ENCODE results near the gene CRB3.
A peak's percentile ranks its signal among the peaks of the same experiment; 100 is the strongest.

The CRB3 gene

GRCh38 chr19:6453951-6454565, 10.0 kb upstream of the CRB3 start:
- no peak overlapping the region for H3K23ac ChIP-seq (ENCODE audit: low read length)
- no peak for DNase-seq
- WGBS (ENCODE audit: extremely low coverage, insufficient coverage, low lambda C conversion rate): no CpG with 5 or more reads among the region's 11 CpGs

GRCh38 chr19:6455924-6456323, 8.1 kb upstream of the CRB3 start:
- H2BK5ac ChIP-seq (ENCODE audit: low read length): no peak overlapping the region
- H3K36me3 ChIP-seq (ENCODE audit: control insufficient read depth, insufficient read depth, low read length): no peaks in the 10 kb centered on the region
- no peak overlapping the region for H3K18ac ChIP-seq (ENCODE audit: low read length)
- H2AK5ac ChIP-seq (ENCODE audit: low read length): no peak overlapping the region
- H3K9ac ChIP-seq (ENCODE audit: low read length): no peak overlapping the region
- no peak overlapping the region for H2BK120ac ChIP-seq (ENCODE audit: low read depth, low read length)
- no peaks in the 10 kb centered on the region for H3K79me1 ChIP-seq (ENCODE audit: low read length)
- no peak overlapping the region for H3K56ac ChIP-seq (ENCODE audit: low read length)
- no peak overlapping the region for H4K8ac ChIP-seq (ENCODE audit: low read depth, low read length)
- no peak overlapping the region for H3K27ac ChIP-seq (ENCODE audit: low read depth, low read length)
- no peak overlapping the region for H2BK15ac ChIP-seq (replicated peaks; ENCODE audit: low read depth)
- H3K4me1 ChIP-seq (ENCODE audit: control insufficient read depth, low read depth, low read length): no peaks in the 10 kb centered on the region
- no peak overlapping the region for H3K4ac ChIP-seq (ENCODE audit: low read depth, low read length)
- DNase-seq: no peak
- H3K23ac ChIP-seq (ENCODE audit: low read length): no peak overlapping the region
- H3K4me2 ChIP-seq (ENCODE audit: low read length): no peak overlapping the region
- no peak overlapping the region for H3K4me3 ChIP-seq (ENCODE audit: low read length)
- no peak overlapping the region for H4K5ac ChIP-seq (ENCODE audit: low read length)
- H3K27me3 ChIP-seq (ENCODE audit: insufficient read depth, low read length, poor library complexity): no peaks in the 10 kb centered on the region
- no CpG with 5 or more reads among the region's 15 CpGs for WGBS (ENCODE audit: extremely low coverage, insufficient coverage, low lambda C conversion rate)
- H3K79me2 ChIP-seq (ENCODE audit: control insufficient read depth, insufficient read depth, low read length): no peaks in the 10 kb centered on the region

More at GRCh38 chr19:6453951-6454565, 10.0 kb upstream of the CRB3 start:
- H3K4me1 ChIP-seq (ENCODE audit: control insufficient read depth, low read depth, low read length): no peaks in the 10 kb centered on the region
- no peak overlapping the region for H3K4me3 ChIP-seq (ENCODE audit: low read length)
- H3K56ac ChIP-seq (ENCODE audit: low read length): no peak overlapping the region
- no peaks in the 10 kb centered on the region for H3K36me3 ChIP-seq (ENCODE audit: control insufficient read depth, insufficient read depth, low read length)
- no peaks in the 10 kb centered on the region for H3K79me2 ChIP-seq (ENCODE audit: control insufficient read depth, insufficient read depth, low read length)
- H4K8ac ChIP-seq (ENCODE audit: low read depth, low read length): no peak overlapping the region
- no peak overlapping the region for H3K9ac ChIP-seq (ENCODE audit: low read length)
- H4K5ac ChIP-seq (ENCODE audit: low read length): no peak overlapping the region
- no peak overlapping the region for H2BK5ac ChIP-seq (ENCODE audit: low read length)
- no peak overlapping the region for H3K18ac ChIP-seq (ENCODE audit: low read length)
- H3K27ac ChIP-seq (ENCODE audit: low read depth, low read length): no peak overlapping the region
- H3K79me1 ChIP-seq (ENCODE audit: low read length): no peaks in the 10 kb centered on the region
- no peaks in the 10 kb centered on the region for H3K27me3 ChIP-seq (ENCODE audit: insufficient read depth, low read length, poor library complexity)
- H3K4me2 ChIP-seq (ENCODE audit: low read length): no peak overlapping the region
- no peak overlapping the region for H3K4ac ChIP-seq (ENCODE audit: low read depth, low read length)
- no peak overlapping the region for H2BK120ac ChIP-seq (ENCODE audit: low read depth, low read length)
- H2AK5ac ChIP-seq (ENCODE audit: low read length): no peak overlapping the region
- no peak overlapping the region for H2BK15ac ChIP-seq (replicated peaks; ENCODE audit: low read depth)

- no peak for DNase-seq
- WGBS (ENCODE audit: extremely low coverage, insufficient coverage, low lambda C conversion rate): no CpG with 5 or more reads among the region's 17 CpGs
- no peak overlapping the region for H3K27ac ChIP-seq (ENCODE audit: low read depth, low read length)
Observed at GRCh38 chr19:6457958-6458694, 5.9 kb upstream of the CRB3 start.

DNA sequence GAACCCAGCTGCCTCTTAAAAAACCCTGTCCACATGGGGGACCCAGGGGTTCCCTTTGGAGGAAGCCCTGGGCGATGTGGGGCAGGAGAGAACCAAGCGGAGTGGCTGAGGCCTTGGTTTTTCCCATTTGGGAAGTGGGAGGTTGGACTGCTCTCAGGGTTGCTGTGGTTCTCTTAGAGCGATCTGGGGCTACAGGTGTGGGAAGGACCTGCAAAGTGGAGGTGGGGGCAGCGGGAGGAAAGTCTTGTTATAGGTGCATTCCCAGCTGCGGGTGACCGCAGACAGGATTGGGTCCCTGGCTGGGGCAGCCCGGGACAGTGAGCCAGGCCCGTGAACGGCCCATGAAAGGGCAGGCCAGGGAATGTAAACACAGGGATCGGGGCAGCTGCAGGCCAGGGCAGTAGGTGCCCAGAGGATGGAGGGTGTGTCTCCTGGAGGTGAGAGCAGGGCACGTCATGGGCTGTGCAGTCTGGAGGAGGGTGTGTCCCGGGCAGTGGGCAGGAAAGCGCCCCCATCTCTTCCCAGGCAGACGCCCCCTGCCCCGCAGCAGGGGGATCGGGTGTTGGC, 5.3 kb upstream of the CRB3 start:
- Histone ChIP-seq H3K79me1 (ENCODE audit: low read length) (no peaks in the 10 kb centered on the region), H3K23ac (ENCODE audit: low read length) (peak overlapping the region; percentile 48), H3K4me2 (ENCODE audit: low read length) (peak overlapping the region; percentile 83), H2BK15ac (replicated peaks; ENCODE audit: low read depth) (no peak overlapping the region), H4K5ac (ENCODE audit: low read length) (no peak overlapping the region), H2BK5ac (ENCODE audit: low read length) (no peak overlapping the region), H3K36me3 (ENCODE audit: control insufficient read depth, insufficient read depth, low read length) (no peaks in the 10 kb centered on the region), H3K4ac (ENCODE audit: low read depth, low read length) (no peak overlapping the region), H3K9ac (ENCODE audit: low read length) (peak overlapping the region; percentile 68), H3K4me3 (ENCODE audit: low read length) (peak overlapping the region; percentile 40), H3K4me1 (ENCODE audit: control insufficient read depth, low read depth, low read length) (no peaks in the 10 kb centered on the region), H3K56ac (ENCODE audit: low read length) (peak overlapping the region; percentile 87), H3K79me2 (ENCODE audit: control insufficient read depth, insufficient read depth, low read length) (no peaks in the 10 kb centered on the region), H3K27ac (ENCODE audit: low read depth, low read length) (no peak overlapping the region), H2AK5ac (ENCODE audit: low read length) (no peak overlapping the region), H2BK120ac (ENCODE audit: low read depth, low read length) (no peak overlapping the region), H4K8ac (ENCODE audit: low read depth, low read length) (no peak overlapping the region), H3K18ac (ENCODE audit: low read length) (no peak overlapping the region), H3K27me3 (ENCODE audit: insufficient read depth, low read length, poor library complexity) (no peaks in the 10 kb centered on the region)
- DNase-seq: no peak
- WGBS (ENCODE audit: extremely low coverage, insufficient coverage, low lambda C conversion rate): no CpG with 5 or more reads among the region's 16 CpGs

More at GRCh38 chr19:6457958-6458694, 5.9 kb upstream of the CRB3 start:
- H3K56ac ChIP-seq (ENCODE audit: low read length): peak overlapping the region; percentile 25
- H3K79me1 ChIP-seq (ENCODE audit: low read length): no peaks in the 10 kb centered on the region
- H2AK5ac ChIP-seq (ENCODE audit: low read length): no peak overlapping the region
- no peak overlapping the region for H2BK5ac ChIP-seq (ENCODE audit: low read length)
- H3K4me2 ChIP-seq (ENCODE audit: low read length): no peak overlapping the region
- no peaks in the 10 kb centered on the region for H3K4me1 ChIP-seq (ENCODE audit: control insufficient read depth, low read depth, low read length)
- no peak overlapping the region for H3K9ac ChIP-seq (ENCODE audit: low read length)
- no peak overlapping the region for H3K23ac ChIP-seq (ENCODE audit: low read length)
- no peak overlapping the region for H4K8ac ChIP-seq (ENCODE audit: low read depth, low read length)
- H2BK120ac ChIP-seq (ENCODE audit: low read depth, low read length): no peak overlapping the region
- no peaks in the 10 kb centered on the region for H3K27me3 ChIP-seq (ENCODE audit: insufficient read depth, low read length, poor library complexity)
- no peak overlapping the region for H2BK15ac ChIP-seq (replicated peaks; ENCODE audit: low read depth)
- no peak overlapping the region for H3K4ac ChIP-seq (ENCODE audit: low read depth, low read length)
- H3K18ac ChIP-seq (ENCODE audit: low read length): no peak overlapping the region
- H4K5ac ChIP-seq (ENCODE audit: low read length): no peak overlapping the region
- no peaks in the 10 kb centered on the region for H3K36me3 ChIP-seq (ENCODE audit: control insufficient read depth, insufficient read depth, low read length)
- no peak overlapping the region for H3K4me3 ChIP-seq (ENCODE audit: low read length)
- no peaks in the 10 kb centered on the region for H3K79me2 ChIP-seq (ENCODE audit: control insufficient read depth, insufficient read depth, low read length)

- no peak within 1 kb of the TSS for H2BK5ac ChIP-seq (ENCODE audit: low read length)
- peak within 1 kb of the TSS; percentile 55 for H3K18ac ChIP-seq (ENCODE audit: low read length)
- H4K8ac ChIP-seq (ENCODE audit: low read depth, low read length): no peak within 1 kb of the TSS
- peak within 1 kb of the TSS; percentile 87 for H3K56ac ChIP-seq (ENCODE audit: low read length)
- H2AK5ac ChIP-seq (ENCODE audit: low read length): no peak within 1 kb of the TSS
- no peak within 1 kb of the TSS for H2BK120ac ChIP-seq (ENCODE audit: low read depth, low read length)
- H3K79me1 ChIP-seq (ENCODE audit: low read length): no peaks in the 10 kb centered on the region
- peak within 1 kb of the TSS; percentile 85 for H3K4ac ChIP-seq (ENCODE audit: low read depth, low read length)
- H3K9ac ChIP-seq (ENCODE audit: low read length): peak within 1 kb of the TSS; percentile 68
- no peaks in the 10 kb centered on the region for H3K79me2 ChIP-seq (ENCODE audit: control insufficient read depth, insufficient read depth, low read length)
- no peak within 1 kb of the TSS for H3K27ac ChIP-seq (ENCODE audit: low read depth, low read length)
- H4K5ac ChIP-seq (ENCODE audit: low read length): no peak within 1 kb of the TSS
- H3K36me3 ChIP-seq (ENCODE audit: control insufficient read depth, insufficient read depth, low read length): no peaks in the 10 kb centered on the region
- peak; percentile 88 for DNase-seq
- peak within 1 kb of the TSS; percentile 83 for H3K4me2 ChIP-seq (ENCODE audit: low read length)
- H3K4me3 ChIP-seq (ENCODE audit: low read length): peak within 1 kb of the TSS; percentile 60
- peak within 1 kb of the TSS; percentile 48 for H3K23ac ChIP-seq (ENCODE audit: low read length)
- H2BK15ac ChIP-seq (replicated peaks; ENCODE audit: low read depth): no peak within 1 kb of the TSS
- no peaks in the 10 kb centered on the region for H3K27me3 ChIP-seq (ENCODE audit: insufficient read depth, low read length, poor library complexity)
- no CpG with 5 or more reads among the region's 70 CpGs for WGBS (ENCODE audit: extremely low coverage, insufficient coverage, low lambda C conversion rate)
- H3K4me1 ChIP-seq (ENCODE audit: control insufficient read depth, low read depth, low read length): no peaks in the 10 kb centered on the region
Observed at GRCh38 chr19:6459262-6460098, 4.6 kb upstream of the CRB3 start, which contains the start of gene SLC25A23. SLC25A23 (minus strand) TSS chr19:6459792; CDS start chr19:6459628, 164 bp downstream.

All from mesendoderm (in vitro differentiated cells).